ENCODE results near the gene SLC25A22. TPM values are rescaled to one million over a fixed set of nuclear protein-coding genes. Genes with fewer than 3 reads are reported as not detected.

The SLC25A22 gene
- total and polyA plus RNA-seq, 9 of the 15 experiments (the other 6 are each of a cell fraction or from before 2014, with no cell fraction given), result 0.41 to 55.4 (median 11.4) TPM

GRCh38 chr11:821512-822371 is 23.7 kb upstream of the SLC25A22 start:
- TF ChIP-seq ZNF740 (CRISPR knock-in tag; IDR thresholded peaks at IDR 0.05) (peak; percentile 51; the same call in 1 of the 2 replicates), ZNF740 (tag; IDR thresholded peaks at IDR 0.05) (no peak), CHD1 (IDR thresholded peaks at IDR 0.05; ENCODE audit: low read length) (no peak), POLR2G (IDR thresholded peaks at IDR 0.05; ENCODE audit: low read depth, low read length) (peak; percentile 51)
- Histone ChIP-seq H4K20me1 (replicated peaks; ENCODE audit: control insufficient read depth, insufficient read depth, low read length) (peaks cover 13% of the 10 kb centered on the region), H3K9ac (ENCODE audit: insufficient read depth in 1 of 2, low read depth in 2 of 2, low read length in 2 of 2) (peak overlapping the region in 1 of 2 experiments; percentile 100; a peak in 2 of 4 replicates), H3K9me1 (ENCODE audit: control insufficient read depth, insufficient read depth, low read length) (peaks cover 3% of the 10 kb centered on the region), H3K27me3 (ENCODE audit: control insufficient read depth in 2 of 2, insufficient read depth in 2 of 2, low read length in 2 of 2) (no peaks in the 10 kb centered on the region), H3K36me3 (ENCODE audit: control insufficient read depth, insufficient read depth, low read length) (peaks cover 37% of the 10 kb centered on the region; the same call in 1 of the 3 replicates), H3K4me1 (replicated peaks in 1 of 2; ENCODE audit: control insufficient read depth in 2 of 2, insufficient read depth in 2 of 2, low read length in 2 of 2) (peaks cover 24 to 80% of the 10 kb centered on the region in 2 experiments; a peak in 4 of 5 replicates), H3K4me3 (no peak overlapping the region), H3K9me3 (replicated peaks; ENCODE audit: control insufficient read depth, insufficient read depth, low read depth, low read length) (no peaks in the 10 kb centered on the region), H2AFZ (ENCODE audit: low read depth, low read length) (no peak overlapping the region), H3K27ac (ENCODE audit: extremely low read depth, low read depth, low read length) (no peak overlapping the region), H3K4me2 (ENCODE audit: insufficient read depth, low read length) (no peak overlapping the region), H3K79me2 (ENCODE audit: control insufficient read depth, insufficient read depth, low read length) (peaks cover 25% of the 10 kb centered on the region)
- WGBS (ENCODE audit: insufficient coverage, low coverage, missing lambda C conversion rate), result 84% methylated on average over 17 of the region's 22 CpGs
- no TSS peak for BruUV-seq (replicated peaks)
- ATAC-seq (no peak), FAIRE-seq (no peak), DNase-seq (ENCODE audit: extremely low read depth in 1 of 4, low spot score in 3 of 4) (no peak)
- CTCF ChIA-PET (ENCODE audit: low intra/inter-chr PET ratio), result no interaction called here
- in situ Hi-C loops (cut with MboI), result no loop called here
- POLR2A ChIA-PET, result interaction anchor here (0.6 to 5.2 kb wide), 6 partner anchors 9 to 19 kb away, joined by 4 to 36 read pairs (median 8); partner anchors contain the start of genes POLR2L and TSPAN4
- intact Hi-C loops (cut with micrococcal nuclease), result no loop called here

All from K562 (cell line).